H1 (cell line): ENCODE measurements around the gene GRM8. TPM values are rescaled to one million over a fixed set of nuclear protein-coding genes. Genes with fewer than 3 reads are reported as not detected.

Experiments used
- CTCF ChIA-PET: fragments of 300-600 bp; sonication (Branson Sonifier 250); formaldehyde crosslinking; loops from one replicate; lab custom pipeline; 2021; ENCODE audit not compliant: partially characterized antibody; lab: Charles Lee
- POLR2A ChIA-PET: fragments of 300-600 bp; sonication (Branson Sonifier 250); formaldehyde crosslinking; loops from one replicate; lab custom pipeline; 2021; ENCODE audit warnings: inconsistent platforms; ENCODE audit not compliant: partially characterized antibody; lab: Charles Lee
- DNase-seq, 2 experiments: peaks; one replicate each; pipeline versions ENCODE4 v3.0.0 to v3.0.0-alpha.2; 2010 to 2022; ENCODE audit warnings: low spot score in 2 of 2, low read depth in 1 of 2, mixed read lengths in 1 of 2
- FAIRE-seq: peaks from 2 replicates; lab custom pipeline; 2011; peaks lifted over from hg19 to GRCh38; lab: Jason Lieb, UNC
- H2AFZ ChIP-seq: 2 replicates; pipeline ENCODE4 v1.8.1; 2012; ENCODE audit warnings: low read length, inconsistent platforms
- H2AK5ac ChIP-seq: 2 replicates; pipeline ENCODE4 v1.6.1; 2013; ENCODE audit warnings: low read depth, low read length
- H2BK120ac ChIP-seq: replicated peaks from 2 replicates; pipeline ENCODE3; 2013; ENCODE audit warnings: low read depth, low read length, inconsistent platforms
- H2BK12ac ChIP-seq: 2 replicates; pipeline ENCODE4 v1.6.1; 2013; ENCODE audit warnings: low read depth, low read length
- H2BK15ac ChIP-seq: 2 replicates; pipeline ENCODE4 v1.6.1; 2013; ENCODE audit warnings: low read length
- H2BK20ac ChIP-seq: 2 replicates; pipeline ENCODE4 v1.6.1; 2013; ENCODE audit warnings: low read length
- H2BK5ac ChIP-seq: 2 replicates; pipeline ENCODE4 v1.6.1; 2013; ENCODE audit warnings: low read depth, low read length
- H3K14ac ChIP-seq: 2 replicates; pipeline ENCODE4 v1.6.1; 2013; ENCODE audit warnings: inconsistent platforms; ENCODE audit not compliant: insufficient read length
- H3K18ac ChIP-seq: 2 replicates; pipeline ENCODE4 v1.6.1; 2013; ENCODE audit warnings: low read length; ENCODE audit errors: extremely low read depth
- H3K23ac ChIP-seq: 2 replicates; pipeline ENCODE4 v1.6.1; 2013; ENCODE audit warnings: inconsistent platforms; ENCODE audit not compliant: insufficient read length
- H3K23me2 ChIP-seq: 2 replicates; pipeline ENCODE4 v1.6.1; 2013; ENCODE audit warnings: low read depth, low read length
- H3K27ac ChIP-seq: 2 replicates; pipeline ENCODE4 v1.6.1; 2011; ENCODE audit warnings: low read depth, low read length, inconsistent platforms
- H3K27me3 ChIP-seq, 4 experiments: replicated peaks in 1 of 4; 1 replicate in 1 of 4; 2 replicates in 3 of 4; pipeline versions ENCODE4 v1.6.1 to v1.8.1; 2011 to 2013; ENCODE audit warnings: low read length in 3 of 4, mild to moderate bottlenecking in 3 of 4, inconsistent platforms in 2 of 4, mixed read lengths in 2 of 4, moderate library complexity in 1 of 4; ENCODE audit not compliant: control insufficient read depth in 3 of 4, insufficient read depth in 3 of 4; ENCODE audit errors: extremely low read depth in 1 of 4
- H3K36me3 ChIP-seq, 4 experiments: 2 replicates each; pipeline versions ENCODE4 v1.6.1 to v1.8.1; 2011 to 2013; ENCODE audit warnings: mild to moderate bottlenecking in 4 of 4, low read length in 3 of 4, moderate library complexity in 2 of 4, control low read depth in 1 of 4, inconsistent platforms in 1 of 4; ENCODE audit not compliant: insufficient read depth in 4 of 4, control insufficient read depth in 2 of 4
- H3K4ac ChIP-seq: replicated peaks from 2 replicates; pipeline ENCODE3; 2013; ENCODE audit warnings: low read length, low read depth, mixed read lengths, inconsistent platforms; ENCODE audit not compliant: insufficient read length
- H3K4me1 ChIP-seq, 4 experiments: replicated peaks in 1 of 4; 1 replicate in 1 of 4; 2 replicates in 3 of 4; pipeline versions ENCODE4 v1.6.1 to v1.8.1; 2011 to 2013; ENCODE audit warnings: low read length in 3 of 4, inconsistent platforms in 2 of 4, mixed read lengths in 1 of 4; ENCODE audit not compliant: insufficient read depth in 4 of 4, control insufficient read depth in 3 of 4
- H3K4me2 ChIP-seq, 2 experiments: 2 replicates each; pipeline versions ENCODE4 v1.6.1 to v1.8.1; 2011 to 2013; ENCODE audit warnings: low read depth in 2 of 2, low read length in 2 of 2, control low read depth in 1 of 2, inconsistent platforms in 1 of 2, mild to moderate bottlenecking in 1 of 2; ENCODE audit not compliant: insufficient read depth in 1 of 2
- H3K4me3 ChIP-seq, 4 experiments: fragments of 200-600, 300-600 bp in 1 of 4; sonication (generic), shearing (Covaris generic), sonication (Bioruptor Twin) in 1 of 4; 2 replicates each; pipeline versions ENCODE4 v1.5.1 to v1.8.1; 2011 to 2016; ENCODE audit warnings: low read length in 4 of 4, low read depth in 3 of 4, control low read depth in 2 of 4, inconsistent platforms in 2 of 4, mild to moderate bottlenecking in 2 of 4, mixed read lengths in 1 of 4, moderate library complexity in 1 of 4; ENCODE audit not compliant: insufficient read depth in 2 of 4; ENCODE audit errors: extremely low read depth in 1 of 4
- H3K56ac ChIP-seq: replicated peaks from 2 replicates; pipeline ENCODE3; 2013; ENCODE audit warnings: low read depth, mild to moderate bottlenecking, mixed read lengths, low read length, inconsistent platforms; ENCODE audit not compliant: insufficient read length
- H3K79me1 ChIP-seq: 2 replicates; pipeline ENCODE4 v1.6.1; 2013; ENCODE audit warnings: low read depth, low read length, control low read depth
- H3K79me2 ChIP-seq, 2 experiments: 2 replicates each; pipeline versions ENCODE4 v1.6.1 to v1.8.1; 2012 to 2013; ENCODE audit warnings: low read length in 2 of 2, mild to moderate bottlenecking in 2 of 2, inconsistent platforms in 1 of 2; ENCODE audit not compliant: insufficient read depth in 2 of 2, control insufficient read depth in 1 of 2
- H3K9ac ChIP-seq, 4 experiments: replicated peaks in 1 of 4; 1 replicate in 1 of 4; 2 replicates in 3 of 4; pipeline versions ENCODE4 v1.6.1 to v1.8.1; 2011 to 2013; ENCODE audit warnings: low read depth in 3 of 4, low read length in 3 of 4, control low read depth in 2 of 4, mild to moderate bottlenecking in 2 of 4, moderate library complexity in 2 of 4, inconsistent platforms in 1 of 4; ENCODE audit errors: extremely low read depth in 1 of 4
- H3K9me3 ChIP-seq, 2 experiments: 2 replicates each; pipeline versions ENCODE4 v1.6.1 to v1.8.1; 2012 to 2013; ENCODE audit warnings: mild to moderate bottlenecking in 2 of 2, moderate library complexity in 2 of 2, control low read depth in 1 of 2, inconsistent platforms in 1 of 2, low read depth in 1 of 2, low read length in 1 of 2, mixed read lengths in 1 of 2; ENCODE audit not compliant: insufficient read depth in 2 of 2
- H4K20me1 ChIP-seq, 2 experiments: replicated peaks in 1 of 2; 2 replicates each; pipeline versions ENCODE3 to v1.8.1; 2011 to 2013; ENCODE audit warnings: inconsistent platforms in 2 of 2, low read length in 2 of 2, mild to moderate bottlenecking in 1 of 2; ENCODE audit not compliant: insufficient read depth in 2 of 2, control insufficient read depth in 1 of 2
- H4K5ac ChIP-seq: 2 replicates; pipeline ENCODE4 v1.6.1; 2013; ENCODE audit warnings: low read length, low read depth, mixed read lengths, inconsistent platforms; ENCODE audit not compliant: insufficient read length
- H4K8ac ChIP-seq: 2 replicates; pipeline ENCODE4 v1.8.0; 2013; ENCODE audit warnings: mild to moderate bottlenecking, moderate library complexity, low read length, inconsistent platforms; ENCODE audit not compliant: insufficient read depth; ENCODE audit errors: extremely low read depth
- H4K91ac ChIP-seq: replicated peaks from 2 replicates; pipeline ENCODE3; 2013; ENCODE audit warnings: low read length, mixed read lengths, inconsistent platforms; ENCODE audit not compliant: insufficient read length
- FOSL1 ChIP-seq: IDR thresholded peaks from 2 replicates; pipeline ENCODE4 v1.6.1; 2011; ENCODE audit warnings: mild to moderate bottlenecking, low read depth, low read length, moderate library complexity; ENCODE audit not compliant: insufficient read depth
- HDAC6 ChIP-seq: IDR thresholded peaks from one replicate; pipeline ENCODE4 v1.7.1; 2012; ENCODE audit warnings: low read depth, mild to moderate bottlenecking, inconsistent platforms, low read length, moderate library complexity
- WGBS, 2 experiments: shearing (Covaris generic) in 1 of 2; methylation state at CpG; one replicate each; pipeline versions ENCODE4 v1.1.6 to v1.1.7; 2013 to 2015; ENCODE audit warnings: low lambda C conversion rate in 2 of 2, mixed read lengths in 2 of 2, inconsistent platforms in 1 of 2, low coverage in 1 of 2, missing lambda C conversion rate in 1 of 2; ENCODE audit not compliant: insufficient replicate concordance in 2 of 2, insufficient coverage in 1 of 2, insufficient read length in 1 of 2; ENCODE audit errors: extremely low coverage in 1 of 2, missing lambda C conversion rate in 1 of 2; 5-methylcytosine and 5-hydroxymethylcytosine counted together
- polyA plus RNA-seq, 7 experiments: library from polyadenylated mRNA; depleted of rRNA in 3 of 7; stranded (reverse) in 5 of 7; unstranded in 2 of 7; fragments of >200 nt in 5 of 7; fragments of 200-250 nt in 2 of 7; gene quantifications; 1 replicate in 5 of 7; 2 replicates in 1 of 7; 4 replicates in 1 of 7; pipeline versions ENCODE4 v1.2.1 to v1.2.3, GENCODE V29; 2011 to 2013; ENCODE audit warnings: missing spikeins in 2 of 7, mixed read lengths in 2 of 7
- total RNA-seq: library from RNA; stranded (reverse); fragmentation: NEBNext Ultra II Directional; extraction: Animal tissue kit (Norgen Biotek cat#: 25700); gene quantifications from 2 replicates; pipeline ENCODE4 v1.2.1, GENCODE V29; 2021

GRM8 gene
- total and polyA plus RNA-seq, 2 of the 8 experiments (the other 6 are each of a cell fraction or from before 2014, with no cell fraction given) = 2.6 to 2.8 TPM

- H2BK15ac ChIP-seq = no peak overlapping the region
- H3K36me3 ChIP-seq = no peaks in the 10 kb centered on the region
- H4K91ac ChIP-seq = no peak overlapping the region
- no peaks in the 10 kb centered on the region for H3K79me2 ChIP-seq
- H4K5ac ChIP-seq = no peak overlapping the region
- H3K27me3 ChIP-seq = no peaks in the 10 kb centered on the region
- no peak overlapping the region for H3K4ac ChIP-seq
- no peaks in the 10 kb centered on the region for H3K23me2 ChIP-seq
- H2AFZ ChIP-seq = no peak overlapping the region
- H4K20me1 ChIP-seq = no peaks in the 10 kb centered on the region
- no peak overlapping the region for H2BK12ac ChIP-seq
- no peak overlapping the region for H4K8ac ChIP-seq
- no peak overlapping the region for H3K56ac ChIP-seq
- no peak overlapping the region for H3K27ac ChIP-seq
- no peak overlapping the region for H2BK120ac ChIP-seq
- no peak for TF ChIP-seq FOSL1
- TF ChIP-seq HDAC6 = no peak
- ChIA-PET CTCF (no interaction called here), POLR2A (no interaction called here)
- DNase-seq = no peak
- H2BK5ac ChIP-seq = no peak overlapping the region
- H3K9ac ChIP-seq = no peak overlapping the region
- H3K4me2 ChIP-seq = no peak overlapping the region
- no peak overlapping the region for H2AK5ac ChIP-seq
- no peak overlapping the region for H3K18ac ChIP-seq
- FAIRE-seq = no peak
- no peak overlapping the region for H3K23ac ChIP-seq
- 96% methylated on average over 5 of the region's 5 CpGs; no CpG with 5 or more reads in 1 of the 2 experiments for WGBS, 2 experiments
- no peak overlapping the region for H3K14ac ChIP-seq
- no peaks in the 10 kb centered on the region for H3K9me3 ChIP-seq
- H3K79me1 ChIP-seq = no peaks in the 10 kb centered on the region
- no peaks in the 10 kb centered on the region for H3K4me1 ChIP-seq
- no peak overlapping the region for H2BK20ac ChIP-seq
- H3K4me3 ChIP-seq = no peak overlapping the region
Observed at GRCh38 chr7:126768836-126769235, 483.9 kb downstream of the GRM8 start.
